HG03103 (cell line): ENCODE results near the gene PTGS1.

ENCODE experiments used
- ATAC-seq: cut with Tn5 transposase; IDR thresholded peaks from one replicate; pipeline ENCODE4 v1.9.1; 2021; ENCODE audit warnings: low read depth; ENCODE audit not compliant: unreplicated experiment

PTGS1 gene

DNA sequence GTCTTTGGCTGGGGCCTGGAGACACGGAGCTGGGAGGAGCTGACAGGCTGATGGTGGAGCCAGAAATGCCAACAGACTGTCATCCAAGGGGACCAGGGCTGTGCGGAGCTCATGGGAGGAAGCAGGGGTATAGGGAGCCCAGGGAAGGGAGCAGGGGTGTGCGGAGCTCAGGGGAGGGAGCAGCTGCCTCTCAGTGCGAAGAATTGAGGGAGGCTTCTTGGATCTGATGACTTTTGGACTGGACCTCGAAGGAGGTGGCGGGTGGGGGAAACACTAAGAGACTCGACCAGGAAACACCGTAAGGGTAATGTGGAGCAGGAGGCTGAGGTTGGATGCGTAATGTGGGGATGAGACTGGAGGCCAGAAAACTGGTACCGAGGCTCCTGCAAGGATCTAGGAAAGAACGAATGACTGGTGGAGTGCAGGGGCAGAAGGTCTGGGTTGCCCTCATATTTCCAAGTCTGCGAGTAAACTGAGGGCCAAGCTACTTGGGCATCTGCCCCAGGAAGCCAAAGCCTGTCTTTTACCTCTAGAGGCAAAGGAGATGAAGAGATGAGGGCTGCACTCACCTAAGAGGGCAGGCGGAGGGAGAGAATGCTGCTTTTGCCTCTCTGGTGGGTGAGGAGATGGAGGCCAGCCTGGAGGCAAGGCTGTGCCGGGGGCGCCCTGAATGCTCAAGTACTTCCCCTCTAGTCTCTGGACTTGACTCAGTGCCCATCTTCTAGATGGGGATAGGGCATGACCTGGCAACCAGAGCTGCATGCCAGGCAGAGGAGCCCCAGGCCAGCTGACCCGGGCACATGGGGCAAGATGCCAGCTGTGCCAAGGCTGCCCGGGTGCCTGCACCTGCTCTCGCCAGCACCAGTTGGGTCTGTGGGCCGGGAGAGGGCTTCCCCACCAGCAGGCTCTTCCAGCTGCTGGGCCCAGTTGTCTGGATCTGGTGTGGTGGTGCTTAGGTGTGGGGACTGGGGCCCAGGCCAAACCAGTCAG lies 2.3 kb downstream of the PTGS1 start:
- no peak for ATAC-seq

DNA sequence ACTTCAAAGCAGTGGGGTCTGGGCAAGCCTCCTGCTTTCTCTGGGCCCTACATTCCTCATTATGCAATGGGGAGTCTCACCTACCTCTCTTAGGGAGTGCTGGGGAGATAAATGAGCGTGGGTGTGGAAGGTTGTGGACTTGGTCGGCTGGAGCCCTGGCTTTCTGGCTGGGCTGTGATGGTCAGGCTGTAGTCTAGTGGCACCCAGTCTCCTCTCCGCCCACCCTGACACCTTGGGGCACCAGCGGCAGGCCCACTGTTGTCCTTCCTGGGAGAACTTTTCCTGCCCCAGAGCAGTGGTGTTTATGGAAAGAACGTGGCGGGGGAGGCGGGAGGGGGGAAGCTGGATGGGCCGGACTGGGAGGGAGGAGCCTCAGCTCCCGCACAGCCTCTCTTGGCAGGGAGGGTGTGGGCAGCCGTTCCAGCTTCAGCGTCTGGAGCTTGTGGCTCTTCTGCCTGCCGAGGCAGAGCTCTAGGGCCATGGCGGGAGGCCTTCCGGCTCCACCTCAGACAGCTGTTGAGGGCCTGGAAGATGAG lies 4.1 kb downstream of the PTGS1 start:
- ATAC-seq, result no peak

DNA sequence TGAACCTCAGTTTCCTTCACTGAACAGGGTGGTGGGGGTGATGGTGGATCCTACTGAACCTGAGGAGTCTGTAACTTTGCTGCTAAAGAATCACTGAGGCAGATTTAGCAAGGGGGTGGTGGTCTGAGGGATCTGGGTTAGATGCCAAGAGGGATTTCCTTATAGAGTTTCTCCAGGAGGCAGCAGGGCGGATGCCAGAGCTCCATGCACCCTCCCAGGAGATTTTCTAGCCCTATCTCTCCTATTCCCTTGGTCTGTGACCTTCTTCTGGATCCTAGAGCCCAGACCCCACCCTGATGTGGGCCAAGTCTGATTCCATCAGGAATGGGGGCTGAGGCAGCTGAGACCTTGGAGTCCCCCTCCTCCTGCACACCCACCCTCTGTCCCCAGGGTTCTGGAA lies 6.0 kb downstream of the PTGS1 start:
- no peak for ATAC-seq

DNA sequence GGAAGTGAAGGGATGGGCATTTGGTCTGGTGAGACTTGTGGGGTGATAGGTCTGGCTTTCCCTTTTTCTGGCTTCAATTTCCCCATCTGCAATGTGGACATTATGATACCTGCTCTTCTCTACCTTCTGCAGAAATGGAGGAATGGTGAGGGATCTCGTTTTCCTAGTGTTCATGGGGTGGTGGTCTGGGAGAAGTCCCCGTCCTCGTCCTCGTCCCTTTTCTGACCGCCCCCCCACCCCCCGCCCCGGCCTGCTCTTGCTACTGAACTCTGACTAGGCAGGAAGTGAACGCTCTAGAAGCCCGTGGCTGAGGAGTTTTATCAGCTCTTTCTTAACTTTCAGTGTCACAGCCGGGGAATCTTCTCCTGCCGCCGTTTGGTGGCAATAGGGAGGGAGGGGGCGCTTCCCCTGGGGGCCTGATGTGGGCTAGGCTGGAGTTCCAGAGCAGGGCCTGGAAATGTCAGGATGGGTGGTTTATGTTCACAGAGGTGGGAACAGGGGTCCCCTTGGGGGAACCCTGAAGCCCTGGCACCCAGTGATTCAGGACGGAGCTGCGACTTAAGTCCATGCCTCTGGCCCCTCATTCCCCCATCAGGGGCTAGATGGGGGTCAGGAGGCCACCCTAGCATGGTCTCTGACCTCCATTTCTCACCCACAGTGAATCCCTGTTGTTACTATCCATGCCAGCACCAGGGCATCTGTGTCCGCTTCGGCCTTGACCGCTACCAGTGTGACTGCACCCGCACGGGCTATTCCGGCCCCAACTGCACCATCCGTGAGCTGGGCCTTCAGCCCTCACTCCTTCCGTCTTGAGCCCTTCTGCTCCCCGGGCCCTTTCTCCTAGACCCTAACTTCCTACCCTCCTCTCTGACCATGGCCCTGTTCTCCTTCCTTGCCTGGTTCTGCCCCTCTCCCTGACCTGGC lies 6.7 kb downstream of the PTGS1 start:
- no peak for ATAC-seq

DNA sequence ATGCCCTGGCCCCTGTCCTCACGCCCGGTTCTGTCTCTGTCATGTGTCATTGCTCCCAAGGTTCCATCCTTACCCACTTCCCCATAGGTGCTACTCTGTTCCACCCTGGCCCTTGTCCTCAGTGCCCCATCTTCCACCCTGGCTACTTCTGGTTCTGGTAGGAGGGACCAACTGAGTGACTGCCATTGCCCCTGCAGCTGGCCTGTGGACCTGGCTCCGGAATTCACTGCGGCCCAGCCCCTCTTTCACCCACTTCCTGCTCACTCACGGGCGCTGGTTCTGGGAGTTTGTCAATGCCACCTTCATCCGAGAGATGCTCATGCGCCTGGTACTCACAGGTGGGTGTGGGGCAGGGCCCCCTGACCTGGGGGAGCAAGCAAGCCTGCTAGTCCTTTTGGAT lies 7.4 kb downstream of the PTGS1 start:
- no peak for ATAC-seq

DNA sequence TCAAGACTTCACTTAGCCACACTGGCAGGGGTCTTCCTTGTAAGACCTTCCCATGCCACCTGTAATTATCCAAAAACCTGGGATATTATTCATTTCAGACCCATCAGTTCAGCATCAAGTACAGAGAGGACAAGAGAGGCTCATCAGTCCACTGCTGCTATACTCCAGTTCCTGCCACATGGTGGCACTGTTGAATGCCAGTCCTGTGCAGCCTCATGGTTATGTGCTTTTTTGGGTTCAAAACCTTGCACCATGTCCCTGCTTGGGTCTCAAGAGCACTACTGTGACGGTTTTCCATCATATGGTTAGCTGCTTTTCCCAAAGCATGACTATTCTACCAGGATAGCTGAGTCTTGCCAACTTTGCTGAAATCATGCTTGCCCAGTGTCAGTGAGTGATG lies 8.5 kb downstream of the PTGS1 start:
- no peak for ATAC-seq

DNA sequence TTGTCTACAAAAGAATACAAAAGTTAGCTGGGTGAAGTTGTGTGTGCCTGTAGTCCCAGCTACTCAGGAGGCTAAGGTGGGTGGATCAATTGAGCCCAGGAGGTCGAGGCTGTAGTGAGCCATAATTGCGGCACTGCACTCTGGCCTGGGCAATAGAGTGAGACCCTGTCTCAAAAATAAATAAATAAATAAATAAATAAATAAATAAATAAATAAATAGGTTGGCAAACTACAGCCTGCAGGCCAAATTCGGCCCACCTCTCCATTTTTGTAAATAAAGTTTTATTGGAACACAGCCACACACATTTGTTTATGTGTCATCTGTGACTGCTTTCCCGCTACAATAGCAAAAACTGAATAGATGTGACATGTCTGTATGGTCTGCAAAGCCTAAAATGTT lies 9.5 kb downstream of the PTGS1 start:
- no peak for ATAC-seq

GRCh38 chr9:122381206-122381950 lies 10.6 kb downstream of the PTGS1 start:
- ATAC-seq, result no peak

GRCh38 chr9:122382901-122383850 lies 12.4 kb downstream of the PTGS1 start:
- ATAC-seq, result no peak

GRCh38 chr9:122383992-122384461 lies 13.2 kb downstream of the PTGS1 start:
- no peak for ATAC-seq

- no peak for ATAC-seq
Measured at GRCh38 chr9:122386311-122386872, 15.6 kb downstream of the PTGS1 start.

GRCh38 chr9:122387536-122387935 lies 16.7 kb downstream of the PTGS1 start:
- ATAC-seq, result no peak

DNA sequence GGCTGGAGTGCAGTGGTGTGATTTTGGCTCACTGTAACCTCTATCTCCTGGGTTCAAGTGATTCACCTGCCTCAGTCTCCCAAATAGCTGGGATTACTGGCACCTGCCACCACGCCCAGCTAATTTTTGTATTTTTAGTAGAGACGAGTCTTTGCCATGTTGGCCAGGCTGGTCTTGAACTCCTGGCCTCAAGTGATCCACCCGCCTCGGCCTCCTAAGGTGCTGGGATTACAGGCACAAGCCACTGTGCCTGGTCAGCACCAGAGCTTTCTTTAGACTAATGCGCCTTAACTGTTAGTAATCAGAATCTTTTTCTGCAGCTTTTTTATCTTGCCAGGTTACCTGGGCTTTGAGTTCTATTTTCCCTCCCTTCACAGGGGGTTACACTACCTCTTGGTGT lies 18.4 kb downstream of the PTGS1 start:
- no peak for ATAC-seq

DNA sequence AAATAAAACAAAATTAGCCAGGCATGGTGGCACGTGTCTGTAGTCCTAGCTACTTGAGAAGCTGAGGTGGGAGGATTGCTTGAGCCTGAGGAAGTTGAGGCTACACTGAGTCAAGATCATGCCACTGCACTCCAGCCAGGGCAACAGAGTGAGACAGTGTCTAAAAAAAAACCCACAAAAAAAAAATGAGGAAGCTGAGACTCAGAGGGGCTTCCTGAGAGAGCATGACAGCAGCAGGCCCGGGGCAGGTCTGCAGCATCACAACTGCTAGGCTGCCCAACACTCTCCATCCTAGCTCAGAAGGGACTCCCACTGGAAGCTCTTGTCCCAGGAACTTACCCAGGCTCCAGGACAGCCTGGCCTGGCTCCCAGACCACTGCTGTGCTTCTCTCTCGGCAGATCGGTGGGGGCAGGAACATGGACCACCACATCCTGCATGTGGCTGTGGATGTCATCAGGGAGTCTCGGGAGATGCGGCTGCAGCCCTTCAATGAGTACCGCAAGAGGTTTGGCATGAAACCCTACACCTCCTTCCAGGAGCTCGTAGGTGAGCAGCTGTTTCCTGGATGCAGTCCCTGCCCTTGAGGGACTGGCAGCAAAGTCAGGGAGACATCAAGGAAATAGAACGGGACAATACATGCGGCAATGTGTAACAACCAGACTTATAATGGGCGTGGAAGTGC lies 19.1 kb downstream of the PTGS1 start:
- ATAC-seq, result peak; percentile 69

DNA sequence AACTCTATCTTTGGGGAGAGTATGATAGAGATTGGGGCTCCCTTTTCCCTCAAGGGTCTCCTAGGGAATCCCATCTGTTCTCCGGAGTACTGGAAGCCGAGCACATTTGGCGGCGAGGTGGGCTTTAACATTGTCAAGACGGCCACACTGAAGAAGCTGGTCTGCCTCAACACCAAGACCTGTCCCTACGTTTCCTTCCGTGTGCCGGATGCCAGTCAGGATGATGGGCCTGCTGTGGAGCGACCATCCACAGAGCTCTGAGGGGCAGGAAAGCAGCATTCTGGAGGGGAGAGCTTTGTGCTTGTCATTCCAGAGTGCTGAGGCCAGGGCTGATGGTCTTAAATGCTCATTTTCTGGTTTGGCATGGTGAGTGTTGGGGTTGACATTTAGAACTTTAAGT lies 21.5 kb downstream of the PTGS1 start:
- no peak for ATAC-seq

GRCh38 chr9:122392714-122393113 lies 21.9 kb downstream of the PTGS1 start:
- ATAC-seq, result no peak

GRCh38 chr9:122393284-122393983 lies 22.6 kb downstream of the PTGS1 start:
- no peak for ATAC-seq
